HL-60 (cell line): ENCODE measurements around the gene MACROD2.

Source experiments
- DNase-seq, 2 experiments: peaks; one replicate each; pipeline ENCODE4 v3.0.0-alpha.2; 2010 to 2020; ENCODE audit warnings: low read depth in 1 of 2, low spot score in 1 of 2
- H3K27ac ChIP-seq: fragments of 250-450 bp; sonication (Bioruptor Pico); replicated peaks from 2 replicates; pipeline ENCODE4 v1.5.1; 2020; ENCODE audit warnings: mild to moderate bottlenecking, moderate library complexity
- H3K27me3 ChIP-seq: fragments of 250-450 bp; sonication (Bioruptor Pico); 2 replicates; pipeline ENCODE4 v1.5.1; 2021; ENCODE audit warnings: mild to moderate bottlenecking, moderate library complexity; ENCODE audit not compliant: insufficient read depth, poor library complexity, severe bottlenecking
- H3K4me3 ChIP-seq: replicated peaks from 2 replicates; pipeline ENCODE4 v1.5.1; 2011; ENCODE audit warnings: mild to moderate bottlenecking, control low read depth, low read length; ENCODE audit not compliant: insufficient read depth
- CTCF ChIP-seq: IDR thresholded peaks from one replicate; pipeline ENCODE4 v1.5.1; 2011; ENCODE audit warnings: low read length, control low read depth, inconsistent platforms; ENCODE audit not compliant: insufficient read depth
- GABPA ChIP-seq: IDR thresholded peaks from 2 replicates; pipeline ENCODE4 v1.6.1; 2012; ENCODE audit warnings: low read depth
- POLR2AphosphoS5 ChIP-seq: IDR thresholded peaks from 2 replicates; pipeline ENCODE4 v1.6.1; 2012; ENCODE audit warnings: low read depth
- REST ChIP-seq: IDR thresholded peaks from 2 replicates; pipeline ENCODE4 v1.6.1; 2012; ENCODE audit warnings: low read depth; ENCODE audit not compliant: insufficient replicate concordance
- SPI1 ChIP-seq: IDR thresholded peaks from 2 replicates; pipeline ENCODE4 v1.6.1; 2012; ENCODE audit warnings: low read depth, mild to moderate bottlenecking, borderline replicate concordance

Gene MACROD2

DNA sequence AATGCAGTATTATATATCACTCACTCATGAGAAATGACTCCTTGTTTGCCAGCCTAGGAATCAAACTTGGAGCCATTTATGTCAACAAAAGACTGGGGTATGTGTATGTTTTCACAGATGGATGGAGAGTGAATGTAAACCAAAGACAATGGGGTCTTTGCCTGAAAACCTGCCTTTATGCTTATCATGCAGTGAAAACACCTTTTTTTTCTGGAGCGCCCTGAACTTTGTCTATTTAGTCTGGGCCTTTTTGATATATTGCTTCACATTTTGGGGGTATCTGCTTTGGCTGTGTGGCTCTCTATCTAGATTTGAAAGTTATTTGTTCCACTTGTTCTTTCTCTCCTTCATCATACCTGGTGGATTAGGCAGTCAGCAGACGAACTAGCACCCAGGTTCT lies 1190.6 kb downstream of the MACROD2 start:
- no peak for DNase-seq
- Histone ChIP-seq H3K4me3 (no peak overlapping the region), H3K27me3 (no peaks in the 10 kb centered on the region), H3K27ac (no peak overlapping the region)
- TF ChIP-seq REST (no peak), POLR2AphosphoS5 (no peak), GABPA (no peak), CTCF (no peak), SPI1 (no peak)

- no peaks in the 10 kb centered on the region for H3K27me3 ChIP-seq
- H3K4me3 ChIP-seq: no peak overlapping the region
- TF ChIP-seq CTCF (no peak), GABPA (no peak), REST (no peak)
- no peak overlapping the region for H3K27ac ChIP-seq
- no peak for DNase-seq
Measured at GRCh38 chr20:15187612-15188011, 1192.3 kb downstream of the MACROD2 start.

DNA sequence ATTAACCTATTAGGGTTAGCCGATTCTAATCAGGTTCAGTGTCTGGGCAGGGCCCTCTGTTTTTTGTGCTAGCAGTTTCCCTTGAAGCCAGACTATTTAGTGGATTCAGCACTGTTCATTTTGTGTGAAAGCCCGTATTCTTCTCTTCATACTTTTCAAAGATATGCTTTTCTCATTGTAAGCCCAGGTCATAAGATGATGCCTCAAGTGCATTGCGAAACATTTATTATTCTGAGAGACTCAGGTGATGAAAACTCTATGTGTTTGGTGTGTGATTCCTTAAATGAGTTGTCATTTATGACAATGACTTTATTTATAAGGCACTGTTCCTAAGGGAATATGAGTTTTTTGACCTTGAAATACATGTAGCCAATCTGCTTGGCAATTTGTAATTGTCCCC lies 1193.1 kb downstream of the MACROD2 start:
- no peak for TF ChIP-seq POLR2AphosphoS5
- TF ChIP-seq GABPA: no peak
- TF ChIP-seq SPI1: no peak
- Histone ChIP-seq H3K4me3 (no peak overlapping the region), H3K27me3 (no peaks in the 10 kb centered on the region)

GRCh38 chr20:15191082-15191723 lies 1195.9 kb downstream of the MACROD2 start:
- TF ChIP-seq CTCF (no peak), GABPA (no peak), SPI1 (no peak), POLR2AphosphoS5 (no peak), REST (no peak)
- no peak for DNase-seq

More for the DNA sequence above, 1193.1 kb downstream of the MACROD2 start:
- no peak overlapping the region for H3K27ac ChIP-seq
- DNase-seq: no peak

More at GRCh38 chr20:15191082-15191723, 1195.9 kb downstream of the MACROD2 start:
- no peak overlapping the region for H3K4me3 ChIP-seq
- no peaks in the 10 kb centered on the region for H3K27me3 ChIP-seq
- H3K27ac ChIP-seq: no peak overlapping the region
